ENCODE results near the gene NOSIP. TPM values are rescaled to one million over a fixed set of nuclear protein-coding genes. Genes with fewer than 3 reads are reported as not detected.

NOSIP gene
- total and polyA plus RNA-seq, 2 of the 4 experiments (the other 2 are of a cell fraction), result 118 to 138 TPM

DNA sequence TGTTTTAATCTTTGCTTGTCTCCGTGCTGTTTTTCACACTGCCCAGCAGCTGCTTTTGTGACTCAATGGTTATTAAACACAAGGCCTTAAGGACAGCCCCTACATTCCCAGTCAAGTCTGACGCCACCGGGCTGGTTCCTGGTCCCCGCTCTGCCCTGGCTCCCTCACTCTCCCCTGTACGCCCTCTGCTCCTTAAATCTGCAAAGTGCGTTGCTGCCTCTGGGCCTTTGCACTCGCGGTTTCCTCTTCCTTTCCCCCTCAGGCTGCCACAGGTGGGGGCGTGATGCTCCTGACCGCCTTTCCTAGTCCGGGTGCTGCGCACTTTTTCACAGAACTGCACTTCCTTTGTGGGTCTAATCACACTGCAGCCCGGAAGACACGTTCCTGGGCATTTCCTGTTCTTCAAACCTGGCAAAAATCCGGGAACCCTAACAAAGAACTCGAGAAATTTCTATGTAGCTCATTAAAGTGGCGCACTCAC, 25.6 kb downstream of the NOSIP start:
- no TSS peak for BruUV-seq (replicated peaks)
- Histone ChIP-seq H4K91ac (ENCODE audit: insufficient read depth, low read depth, low read length) (no peak overlapping the region), H2AK5ac (ENCODE audit: low read depth, low read length) (no peak overlapping the region; the same call in 1 of the 2 replicates), H3K9ac (ENCODE audit: low read depth, low read length) (no peak overlapping the region), H3K9me3 (ENCODE audit: control insufficient read depth, insufficient read depth, low read length) (no peaks in the 10 kb centered on the region), H2BK120ac (ENCODE audit: low read depth, low read length) (no peak overlapping the region), H3K4me2 (ENCODE audit: low read depth, low read length) (no peak overlapping the region), H3K14ac (replicated peaks; ENCODE audit: low read depth, low read length) (no peak overlapping the region), H3K18ac (ENCODE audit: low read depth, low read length) (no peak overlapping the region), H3K4ac (ENCODE audit: low read depth, low read length) (no peak overlapping the region), H3K23ac (ENCODE audit: low read depth, low read length) (no peak overlapping the region), H3K9me1 (ENCODE audit: insufficient read depth, low read length) (0 out of 2 replicates have a peak, but pooled peaks cover 3% of the 10 kb centered on the region), H3K4me3 (ENCODE audit: insufficient read depth, low read depth, low read length) (no peak overlapping the region), H4K5ac (ENCODE audit: low read depth, low read length) (no peak overlapping the region), H2AFZ (replicated peaks; ENCODE audit: low read length, poor library complexity) (no peak overlapping the region), H2AK9ac (replicated peaks; ENCODE audit: low read depth, low read length, poor library complexity) (peak overlapping the region; percentile 65), H3K4me1 (ENCODE audit: control insufficient read depth, insufficient read depth, low read length) (no peaks in the 10 kb centered on the region), H4K8ac (ENCODE audit: low read depth in 2 of 2, low read length in 2 of 2) (no peak overlapping the region), H3K79me1 (ENCODE audit: low read depth in 1 of 2, low read length in 2 of 2) (peaks cover 4 to 5% of the 10 kb centered on the region in 2 experiments; a peak in 1 of 4 replicates), H3K27me3 (ENCODE audit: control insufficient read depth, insufficient read depth, low read length) (no peaks in the 10 kb centered on the region), H3K27ac (ENCODE audit: insufficient read depth, low read length) (no peak overlapping the region), H2BK15ac (ENCODE audit: low read depth, low read length) (no peak overlapping the region), H2BK5ac (ENCODE audit: low read depth, low read length, poor library complexity, severe bottlenecking) (no peak overlapping the region), H2BK20ac (ENCODE audit: low read depth, low read length) (no peak overlapping the region), H3K56ac (ENCODE audit: extremely low read depth, insufficient read depth, low read length) (no peak overlapping the region), H4K20me1 (ENCODE audit: insufficient read depth, low read length) (peaks cover 6% of the 10 kb centered on the region; the same call in 1 of the 2 replicates), H3K36me3 (ENCODE audit: control insufficient read depth, insufficient read depth, low read length) (peaks cover 48% of the 10 kb centered on the region)
- dilution Hi-C loops (cut with HindIII; ENCODE audit: low sequenced_read_pairs, unreplicated experiment) (no loop called here), in situ Hi-C loops (cut with MboI; ENCODE audit: low sequenced_read_pairs) (loop anchor here (25.0 kb wide), 1 partner anchor 292 kb away; no protein-coding TSS in a partner anchor), intact Hi-C loops (cut with micrococcal nuclease) (no loop called here)
- ATAC-seq (ENCODE audit: low read depth) (no peak), DNase-seq (no peak)
- WGBS, 2 experiments (ENCODE audit: extremely low coverage in 2 of 2, insufficient read length in 1 of 2), result 96% methylated on average over 10 of the region's 17 CpGs; no CpG with 5 or more reads in 1 of the 2 experiments
- POLR2A ChIA-PET (ENCODE audit: unreplicated experiment), result no interaction called here
- no peak for TF ChIP-seq MAZ (IDR thresholded peaks at IDR 0.05; ENCODE audit: borderline replicate concordance, low read depth, low read length)
- TF ChIP-seq RAD21 (IDR thresholded peaks at IDR 0.05; ENCODE audit: low read length), result no peak
- CTCF ChIA-PET, result interaction anchor here (0.7 kb wide), 1 partner anchor 52 kb away, joined by 3 read pairs; no protein-coding TSS in a partner anchor

Measured in IMR-90 (cell line).